Fibroblast of lung (primary cell): Measurements from ENCODE around the gene ERVMER34-1. TPM values are rescaled to one million over a fixed set of nuclear protein-coding genes. Genes with fewer than 3 reads are reported as not detected.

ENCODE experiments used
- DNase-seq, 2 donors: peaks; one replicate each; pipeline versions ENCODE4 v3.0.0 to v3.0.0-alpha.2; 2010; ENCODE audit warnings: low read depth in 2 of 2
- H2AFZ ChIP-seq: 2 replicates; pipeline ENCODE4 v1.5.1; 2012; ENCODE audit warnings: low read length, control low read depth, inconsistent platforms
- H3K27ac ChIP-seq: 2 replicates; pipeline ENCODE4 v1.5.1; 2011; ENCODE audit warnings: low read length, control low read depth; ENCODE audit not compliant: insufficient read depth
- H3K27me3 ChIP-seq: 2 replicates; pipeline ENCODE4 v1.5.1; 2011; ENCODE audit warnings: mild to moderate bottlenecking, low read length; ENCODE audit not compliant: control insufficient read depth, insufficient read depth
- H3K36me3 ChIP-seq: 2 replicates; pipeline ENCODE4 v1.5.1; 2011; ENCODE audit warnings: low read length; ENCODE audit not compliant: control insufficient read depth, insufficient read depth
- H3K4me1 ChIP-seq: 2 replicates; pipeline ENCODE4 v1.5.1; 2011; ENCODE audit warnings: low read length; ENCODE audit not compliant: control insufficient read depth, insufficient read depth; ENCODE audit errors: extremely low read depth
- H3K4me2 ChIP-seq: 2 replicates; pipeline ENCODE4 v1.5.1; 2011; ENCODE audit warnings: low read length, control low read depth; ENCODE audit not compliant: insufficient read depth; ENCODE audit errors: extremely low read depth
- H3K4me3 ChIP-seq, 4 experiments: fragments of 200-600 bp in 1 of 4; sonication (generic) in 1 of 4; replicated peaks in 1 of 4; 2 replicates each; pipeline ENCODE4 v1.5.1; 2011 to 2016; ENCODE audit warnings: low read length in 4 of 4, low read depth in 3 of 4, mild to moderate bottlenecking in 3 of 4, control low read depth in 2 of 4, inconsistent platforms in 1 of 4, mixed read lengths in 1 of 4; ENCODE audit not compliant: insufficient read depth in 1 of 4; ENCODE audit errors: control extremely low read depth in 1 of 4
- H3K79me2 ChIP-seq: 2 replicates; pipeline ENCODE4 v1.5.1; 2012; ENCODE audit warnings: mild to moderate bottlenecking, low read length, inconsistent platforms; ENCODE audit not compliant: control insufficient read depth, insufficient read depth
- H3K9ac ChIP-seq: 2 replicates; pipeline ENCODE4 v1.5.1; 2011; ENCODE audit warnings: mild to moderate bottlenecking, low read length, control low read depth; ENCODE audit not compliant: insufficient read depth
- H3K9me3 ChIP-seq: 2 replicates; pipeline ENCODE4 v1.5.1; 2012; ENCODE audit warnings: low read depth, low read length; ENCODE audit not compliant: control insufficient read depth, insufficient read depth
- H4K20me1 ChIP-seq: 2 replicates; pipeline ENCODE4 v1.5.1; 2011; ENCODE audit warnings: low read length; ENCODE audit not compliant: control insufficient read depth, insufficient read depth; ENCODE audit errors: extremely low read depth
- CTCF ChIP-seq, 2 donors: IDR thresholded peaks in 1 of 2; conservative IDR thresholded peaks in 1 of 2; 1 replicate in 1 of 2; 2 replicates in 1 of 2; pipeline ENCODE4 v1.5.1; 2011 to 2012; ENCODE audit warnings: low read length in 2 of 2, control low read depth in 1 of 2, inconsistent platforms in 1 of 2, low read depth in 1 of 2, mild to moderate bottlenecking in 1 of 2
- EZH2 ChIP-seq: IDR thresholded peaks from 2 replicates; pipeline ENCODE4 v1.5.1; 2012; ENCODE audit warnings: low read length, control low read depth, mild to moderate bottlenecking; ENCODE audit errors: missing control alignments
- polyA plus RNA-seq, 2 donors: library from polyadenylated mRNA; depleted of rRNA in 1 of 2; stranded (reverse) in 1 of 2; unstranded in 1 of 2; fragments of >200 nt; gene quantifications; 2 replicates each; pipeline ENCODE4 v1.2.1, GENCODE V29; 2011 to 2012; ENCODE audit warnings: missing spikeins in 1 of 2
- total RNA-seq: library from RNA; depleted of rRNA; stranded (reverse); fragments of >200 nt; gene quantifications from 2 replicates; pipeline ENCODE4 v1.2.1, GENCODE V29; 2014

The ERVMER34-1 gene
- total and polyA plus RNA-seq, 2 donors (not counting 1 experiment from before 2014, with no cell fraction given) = under 0.01 to 0.54 TPM

DNA sequence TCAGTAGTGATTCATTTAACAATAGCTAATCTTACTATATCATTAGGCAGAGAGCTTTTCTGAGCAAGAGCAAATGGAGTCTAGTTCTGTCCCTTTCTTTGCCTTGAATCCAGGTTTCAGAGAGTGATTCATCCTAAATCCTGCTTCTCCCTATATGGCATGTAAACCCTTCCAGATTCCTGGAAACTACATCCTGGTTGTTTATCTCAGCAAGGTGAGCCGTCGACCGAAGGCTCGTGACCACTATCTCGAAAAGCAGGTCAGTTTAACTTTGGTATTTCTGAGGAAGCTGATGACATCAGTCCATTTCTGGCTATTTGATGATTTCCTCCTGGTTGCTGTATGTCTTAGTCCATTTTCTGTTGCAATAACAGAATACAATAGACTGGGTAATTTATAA, 40.7 kb upstream of the ERVMER34-1 start:
- H4K20me1 ChIP-seq = no peaks in the 10 kb centered on the region
- H3K4me3 ChIP-seq = no peak overlapping the region
- TF ChIP-seq EZH2 (no peak), CTCF (conservative IDR thresholded peaks at IDR 0.05 in 1 of 2, IDR thresholded peaks at IDR 0.05 in 1 of 2; ENCODE audit: low read depth in 1 of 2, low read length in 2 of 2) (no peak)
- no peaks in the 10 kb centered on the region for H3K9me3 ChIP-seq
- no peak overlapping the region for H3K9ac ChIP-seq
- H3K79me2 ChIP-seq = no peaks in the 10 kb centered on the region
- no peak overlapping the region for H3K27ac ChIP-seq
- DNase-seq = no peak
- no peaks in the 10 kb centered on the region for H3K27me3 ChIP-seq
- H3K4me2 ChIP-seq = no peak overlapping the region
- no peaks in the 10 kb centered on the region for H3K36me3 ChIP-seq
- no peaks in the 10 kb centered on the region for H3K4me1 ChIP-seq
- H2AFZ ChIP-seq = no peak overlapping the region

GRCh38 chr4:52789774-52790173, 38.5 kb upstream of the ERVMER34-1 start:
- no peak overlapping the region for H2AFZ ChIP-seq
- H3K4me3 ChIP-seq = no peak overlapping the region
- no peaks in the 10 kb centered on the region for H3K36me3 ChIP-seq
- no peaks in the 10 kb centered on the region for H4K20me1 ChIP-seq
- no peak overlapping the region for H3K9ac ChIP-seq
- no peaks in the 10 kb centered on the region for H3K9me3 ChIP-seq
- no peak for DNase-seq
- TF ChIP-seq CTCF (conservative IDR thresholded peaks at IDR 0.05 in 1 of 2, IDR thresholded peaks at IDR 0.05 in 1 of 2; ENCODE audit: low read depth in 1 of 2, low read length in 2 of 2) (no peak), EZH2 (no peak)
- no peaks in the 10 kb centered on the region for H3K79me2 ChIP-seq
- no peaks in the 10 kb centered on the region for H3K4me1 ChIP-seq
- H3K27me3 ChIP-seq = peaks cover 4% of the 10 kb centered on the region
- H3K27ac ChIP-seq = no peak overlapping the region
- no peak overlapping the region for H3K4me2 ChIP-seq

GRCh38 chr4:52788806-52789205, 37.6 kb upstream of the ERVMER34-1 start:
- H3K4me2 ChIP-seq = no peak overlapping the region
- DNase-seq = peak in 1 of 2 donors; percentile 54
- H3K9me3 ChIP-seq = no peaks in the 10 kb centered on the region
- H3K9ac ChIP-seq = no peak overlapping the region
- TF ChIP-seq CTCF (conservative IDR thresholded peaks at IDR 0.05 in 1 of 2, IDR thresholded peaks at IDR 0.05 in 1 of 2; ENCODE audit: low read depth in 1 of 2, low read length in 2 of 2) = no peak
- TF ChIP-seq EZH2 = no peak
- no peaks in the 10 kb centered on the region for H4K20me1 ChIP-seq
- no peaks in the 10 kb centered on the region for H3K79me2 ChIP-seq
- H3K27ac ChIP-seq = no peak overlapping the region
- no peaks in the 10 kb centered on the region for H3K4me1 ChIP-seq
- no peak overlapping the region for H3K4me3 ChIP-seq
- H3K27me3 ChIP-seq = peaks cover 4% of the 10 kb centered on the region
- H3K36me3 ChIP-seq = no peaks in the 10 kb centered on the region
- H2AFZ ChIP-seq = no peak overlapping the region
